GM19193 (cell line): ENCODE measurements around the gene ITGB8.

ENCODE experiments used
- POLR2A ChIP-seq: IDR thresholded peaks from 4 replicates; pipeline ENCODE4 v1.6.1; 2011; ENCODE audit not compliant: insufficient read depth, insufficient read length; ENCODE audit errors: extremely low read depth

The ITGB8 gene

GRCh38 chr7:20385126-20385525 is 54.4 kb downstream of the ITGB8 start:
- TF ChIP-seq POLR2A: no peak

DNA sequence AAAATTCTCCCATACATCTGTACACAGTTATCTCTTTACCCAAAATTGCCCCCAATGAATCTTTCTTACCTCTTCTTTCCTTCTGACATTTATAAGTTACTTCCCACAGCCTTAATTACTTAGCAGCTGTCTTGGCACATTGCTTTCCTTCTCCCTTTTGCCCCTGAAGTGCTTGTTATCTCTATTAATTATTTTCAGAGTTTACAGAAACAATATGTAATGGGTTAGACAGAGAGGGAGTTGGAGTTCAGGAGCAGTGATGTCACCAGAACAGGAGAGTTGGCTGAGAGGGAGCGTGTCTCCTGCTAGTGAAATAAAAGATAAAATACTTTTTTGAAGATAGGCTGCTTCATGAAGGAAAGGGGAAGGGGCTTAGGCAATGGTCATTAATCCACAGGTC is 57.4 kb downstream of the ITGB8 start:
- no peak for TF ChIP-seq POLR2A

DNA sequence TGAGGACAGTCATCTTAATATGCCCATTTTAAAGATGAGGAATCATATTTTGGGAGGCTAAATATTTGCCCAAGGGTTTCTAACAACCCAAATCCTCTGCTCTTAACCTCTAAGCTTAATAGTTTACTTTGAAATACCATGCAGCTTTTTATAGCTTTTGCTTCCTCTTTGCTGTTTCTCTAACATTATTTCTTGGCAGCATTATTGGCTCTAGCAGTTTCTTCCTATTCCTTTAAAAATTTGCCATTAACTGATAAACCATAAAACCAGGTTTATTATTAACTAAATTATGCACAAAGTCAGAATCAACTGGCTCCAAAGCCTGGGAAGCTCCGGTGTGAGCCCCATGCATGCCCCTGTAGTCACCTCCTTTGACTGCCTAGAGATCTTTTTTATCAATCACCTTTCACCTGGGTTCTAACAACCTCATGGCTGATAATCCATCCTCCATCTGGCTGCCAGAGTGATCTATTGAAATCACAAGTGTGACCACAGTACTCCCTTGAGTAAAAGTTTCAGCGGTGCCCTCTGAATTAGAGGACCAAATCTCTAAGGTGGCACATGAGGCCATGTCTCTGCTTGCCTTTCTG is 62.4 kb downstream of the ITGB8 start:
- no peak for TF ChIP-seq POLR2A

DNA sequence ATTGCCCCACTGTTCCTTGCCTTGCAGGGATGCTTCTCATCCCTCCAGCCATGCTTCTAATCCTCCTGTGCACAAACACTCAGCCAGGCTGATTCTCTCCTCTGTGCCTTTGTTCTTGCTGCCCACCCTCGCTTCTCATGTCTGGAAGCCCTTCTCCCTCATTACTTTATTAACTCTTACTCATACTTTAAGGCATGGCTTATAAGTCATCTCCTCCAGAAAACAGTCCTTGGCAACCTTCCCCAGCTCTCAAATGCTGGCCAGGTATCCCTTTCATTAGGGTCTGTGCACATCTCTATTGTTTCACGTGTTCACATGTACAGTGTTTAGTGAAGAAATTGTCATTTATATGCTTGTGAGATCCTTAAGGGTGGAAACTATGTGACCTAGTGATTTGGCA is 62.9 kb downstream of the ITGB8 start:
- TF ChIP-seq POLR2A: no peak

DNA sequence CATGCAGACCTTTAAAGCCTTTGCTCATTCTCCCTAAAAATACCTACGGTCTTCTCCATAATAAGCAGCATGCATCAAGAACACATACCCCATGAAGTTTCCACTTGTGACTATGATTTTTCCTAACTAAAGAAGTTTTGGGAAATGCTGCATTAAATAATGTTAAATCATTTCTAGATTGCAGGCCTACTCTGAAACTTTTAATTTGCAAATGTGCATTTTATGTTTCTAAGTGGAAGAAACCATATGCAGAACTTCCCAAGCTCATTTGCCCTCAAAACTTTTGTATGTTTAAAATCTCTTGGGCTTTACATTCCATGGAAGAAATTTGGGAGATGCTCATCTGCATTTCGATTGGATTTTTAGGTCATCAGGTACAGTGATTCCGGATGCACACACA is 63.6 kb downstream of the ITGB8 start:
- no peak for TF ChIP-seq POLR2A

DNA sequence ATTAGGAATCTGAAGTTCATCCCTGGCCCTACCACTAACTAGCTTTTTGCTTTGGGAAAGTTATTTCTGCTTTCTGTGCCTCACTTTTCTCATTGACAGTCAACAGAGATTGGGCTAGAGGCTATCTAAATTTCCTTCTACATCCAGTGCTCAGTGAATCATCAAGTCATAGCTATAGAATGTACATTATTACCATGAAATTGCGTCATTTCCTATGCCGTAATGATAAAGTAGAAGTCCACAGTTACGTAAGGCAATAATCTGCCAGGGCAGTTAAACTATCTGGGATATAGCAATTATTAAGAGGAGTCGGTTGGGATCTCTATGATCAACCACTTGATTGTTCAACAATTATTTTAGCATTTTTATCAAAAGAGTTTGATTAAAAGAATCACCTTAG is 64.4 kb downstream of the ITGB8 start:
- TF ChIP-seq POLR2A: no peak

DNA sequence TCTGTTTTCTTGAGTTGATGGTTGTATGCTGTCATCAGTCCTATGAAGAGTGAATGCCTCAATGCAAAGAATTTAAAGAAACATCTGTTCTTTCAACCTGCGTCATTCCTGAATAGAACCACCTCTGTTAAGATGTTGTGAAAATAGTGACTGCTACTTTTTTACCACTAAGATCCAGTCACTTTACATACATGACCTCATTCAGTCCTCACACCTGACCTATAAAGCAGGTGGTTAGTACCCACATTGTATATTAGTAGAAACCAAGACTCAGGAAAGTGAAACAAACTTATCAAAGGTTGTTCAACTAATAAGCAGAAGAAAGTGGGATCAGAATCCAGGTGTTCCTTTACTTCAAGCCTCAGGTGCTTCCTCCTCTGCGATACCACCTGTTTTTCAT is 64.8 kb downstream of the ITGB8 start:
- no peak for TF ChIP-seq POLR2A

- TF ChIP-seq POLR2A: no peak
These were observed 68.8 kb downstream of the ITGB8 start for GRCh38 chr7:20399521-20399920.

DNA sequence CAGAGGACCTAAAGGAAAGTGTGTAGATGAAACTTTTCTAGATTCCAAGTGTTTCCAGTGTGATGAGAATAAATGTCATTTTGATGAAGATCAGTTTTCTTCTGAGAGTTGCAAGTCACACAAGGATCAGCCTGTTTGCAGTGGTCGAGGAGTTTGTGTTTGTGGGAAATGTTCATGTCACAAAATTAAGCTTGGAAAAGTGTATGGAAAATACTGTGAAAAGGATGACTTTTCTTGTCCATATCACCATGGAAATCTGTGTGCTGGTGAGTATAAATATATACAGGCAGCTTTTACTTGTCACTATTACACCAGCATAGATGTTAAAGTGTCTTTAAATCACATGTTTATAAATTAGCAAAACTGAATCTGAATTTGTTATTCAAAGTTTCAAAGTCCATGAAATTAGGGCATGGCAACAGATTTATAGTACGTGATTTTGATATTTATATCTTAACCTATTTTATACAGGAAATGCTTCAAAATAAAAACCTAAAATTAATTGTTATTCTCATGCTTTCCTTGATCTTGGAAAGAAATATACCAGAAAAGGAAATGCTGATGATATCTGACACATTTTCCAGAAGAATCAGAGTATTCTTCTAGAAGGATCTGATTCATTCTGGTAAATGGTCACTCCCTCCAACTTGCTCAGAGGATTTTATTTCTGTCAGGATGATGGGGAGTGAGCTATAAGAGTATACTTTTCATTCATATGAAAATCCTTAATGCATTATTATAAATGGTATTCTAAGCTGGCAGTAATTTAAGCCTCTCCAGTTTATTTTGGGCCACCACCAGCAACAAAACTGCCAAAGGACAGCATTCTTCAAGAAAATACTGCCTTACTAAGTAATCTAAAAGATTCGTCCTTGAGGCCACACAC is 71.4 kb downstream of the ITGB8 start:
- no peak for TF ChIP-seq POLR2A

DNA sequence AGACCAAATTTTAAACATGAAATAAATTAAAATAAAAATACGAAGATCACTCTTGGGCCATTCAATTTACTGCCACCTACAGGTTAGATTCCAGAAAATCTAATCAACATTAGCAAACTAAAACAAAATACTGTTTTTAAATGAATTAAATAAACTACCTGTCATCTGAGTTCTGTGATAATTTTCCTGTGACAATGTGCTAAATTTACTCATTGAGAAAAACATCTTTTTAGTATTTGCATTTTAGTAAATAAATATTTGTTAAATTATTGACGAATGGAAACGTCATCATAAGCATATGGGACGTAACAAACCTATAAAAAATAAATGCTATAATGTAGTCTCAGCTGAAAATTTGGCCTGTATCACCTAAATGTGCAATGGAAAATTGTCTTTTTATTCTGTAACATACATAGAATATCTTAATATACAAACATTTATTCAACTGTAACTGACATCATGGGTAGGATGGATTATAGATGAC is 72.1 kb downstream of the ITGB8 start:
- no peak for TF ChIP-seq POLR2A

- no peak for TF ChIP-seq POLR2A
These were observed 72.6 kb downstream of the ITGB8 start for GRCh38 chr7:20403331-20403730.

- no peak for TF ChIP-seq POLR2A
These were observed 73.6 kb downstream of the ITGB8 start for GRCh38 chr7:20404320-20404719.

- no peak for TF ChIP-seq POLR2A
These were observed 77.1 kb downstream of the ITGB8 start for GRCh38 chr7:20407585-20408466.

GRCh38 chr7:20408467-20408826 is 77.7 kb downstream of the ITGB8 start:
- no peak for TF ChIP-seq POLR2A

- no peak for TF ChIP-seq POLR2A
These were observed 79.3 kb downstream of the ITGB8 start for GRCh38 chr7:20409961-20410360.
